ENCODE measurements around the gene GCM1. TPM values are rescaled to one million over a fixed set of nuclear protein-coding genes. Genes with fewer than 3 reads are reported as not detected.

GCM1 gene
- total and polyA plus RNA-seq, 2 donors (not counting 1 experiment from before 2014, with no cell fraction given): 0.57 to 1.5 TPM

DNA sequence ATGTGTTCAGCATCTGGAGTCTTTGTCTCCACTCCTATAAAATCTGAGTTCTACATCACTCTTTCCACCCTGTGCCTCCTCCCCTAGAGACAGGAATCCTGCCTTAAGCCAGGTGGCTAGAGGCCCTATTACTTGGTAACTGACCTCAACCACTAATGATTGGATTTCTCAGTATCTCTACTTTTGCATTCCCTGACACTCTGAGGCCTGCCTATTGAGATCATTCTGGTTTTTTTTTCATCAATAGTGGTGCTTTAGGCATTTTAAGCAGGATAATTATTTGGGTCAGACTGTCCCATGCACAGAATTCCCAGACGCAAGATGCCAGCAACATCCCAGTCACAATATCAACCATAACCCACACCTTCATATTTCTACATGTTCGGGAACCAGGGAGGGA is 3.9 kb upstream of the GCM1 start:
- ATAC-seq (ENCODE audit: low read depth) (no peak), DNase-seq (no peak)
- Histone ChIP-seq H2AFZ (ENCODE audit: insufficient read depth, low read depth, low read length, poor library complexity, severe bottlenecking) (no peak overlapping the region), H4K20me1 (ENCODE audit: control insufficient read depth, insufficient read depth, low read length, poor library complexity, severe bottlenecking) (no peaks in the 10 kb centered on the region), H3K27me3 (replicated peaks in 1 of 4; ENCODE audit: control extremely low read depth in 1 of 4, control insufficient read depth in 3 of 4, insufficient read depth in 4 of 4, low read length in 3 of 4) (peaks cover 0 to 2% (median 0%) of the 10 kb centered on the region in 4 experiments), H3K79me2 (ENCODE audit: control insufficient read depth, insufficient read depth, low read length) (no peaks in the 10 kb centered on the region), H3K4me3 (ENCODE audit: control extremely low read depth in 1 of 5, extremely low read depth in 1 of 5, insufficient read depth in 1 of 5, low read depth in 2 of 5, low read length in 4 of 5) (no peak overlapping the region), H3K9ac (ENCODE audit: low read length) (no peak overlapping the region), H3K36me3 (replicated peaks in 1 of 2; ENCODE audit: control extremely low read depth in 1 of 2, control insufficient read depth in 1 of 2, extremely low read depth in 1 of 2, insufficient read depth in 2 of 2, low read length in 1 of 2) (no peaks in the 10 kb centered on the region), H3K4me2 (replicated peaks; ENCODE audit: low read depth, low read length, poor library complexity, severe bottlenecking) (no peak overlapping the region), H3K27ac (ENCODE audit: low read length in 2 of 2) (no peak overlapping the region), H3K4me1 (ENCODE audit: control insufficient read depth in 2 of 2, insufficient read depth in 2 of 2, low read length in 2 of 2) (no peaks in the 10 kb centered on the region), H3K9me3 (ENCODE audit: control extremely low read depth in 1 of 3, control insufficient read depth in 2 of 3, insufficient read depth in 1 of 3, low read length in 2 of 3) (no peaks in the 10 kb centered on the region)
- Mint-ChIP-seq H3K27ac (no peak overlapping the region), H3K9me3 (ENCODE audit: insufficient read depth) (no peaks in the 10 kb centered on the region), H3K4me1 (no peaks in the 10 kb centered on the region), H3K4me3 (no peak overlapping the region), H3K27me3 (peaks cover 4% of the 10 kb centered on the region)
- POLR2A ChIA-PET: no interaction called here
- no peak for TF ChIP-seq EZH2 (IDR thresholded peaks at IDR 0.05; ENCODE audit: borderline replicate concordance, insufficient read depth, low read depth, low read length, poor library complexity, severe bottlenecking)
- 100% methylated on average over 1 of the region's 2 CpGs for WGBS (ENCODE audit: insufficient coverage)
- intact Hi-C loops (cut with micrococcal nuclease): no loop called here
- CTCF ChIA-PET: interaction anchor here (1.0 kb wide), 1 partner anchor 333 kb away, joined by 3 read pairs; no protein-coding TSS in a partner anchor

DNA sequence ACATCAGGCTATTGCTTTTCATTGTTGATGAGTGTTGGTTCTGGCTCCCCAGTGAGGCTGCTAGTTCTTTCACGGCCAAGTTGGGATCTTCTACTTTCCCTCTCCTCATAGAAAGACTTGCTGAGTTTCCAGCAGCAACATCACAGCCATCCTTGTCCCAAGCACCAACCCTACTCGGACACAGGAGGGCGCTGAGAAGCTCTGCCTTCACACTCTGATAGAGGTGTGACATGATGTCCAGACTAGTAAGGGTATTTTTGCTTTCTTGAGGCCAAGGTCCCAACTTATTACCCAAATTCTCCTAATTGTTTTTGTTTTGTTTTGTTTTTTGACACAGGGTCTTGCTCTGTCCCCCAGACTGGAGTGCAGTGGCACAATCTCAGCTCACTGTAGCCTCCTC is 3.0 kb upstream of the GCM1 start:
- no CpG with 5 or more reads among the region's 3 CpGs for WGBS (ENCODE audit: insufficient coverage)
- intact Hi-C loops (cut with micrococcal nuclease): no loop called here
- Mint-ChIP-seq H3K4me3 (no peak overlapping the region), H3K4me1 (no peaks in the 10 kb centered on the region), H3K9me3 (ENCODE audit: insufficient read depth) (no peaks in the 10 kb centered on the region), H3K27me3 (peaks cover 4% of the 10 kb centered on the region), H3K27ac (no peak overlapping the region)
- TF ChIP-seq, protein P1, sequence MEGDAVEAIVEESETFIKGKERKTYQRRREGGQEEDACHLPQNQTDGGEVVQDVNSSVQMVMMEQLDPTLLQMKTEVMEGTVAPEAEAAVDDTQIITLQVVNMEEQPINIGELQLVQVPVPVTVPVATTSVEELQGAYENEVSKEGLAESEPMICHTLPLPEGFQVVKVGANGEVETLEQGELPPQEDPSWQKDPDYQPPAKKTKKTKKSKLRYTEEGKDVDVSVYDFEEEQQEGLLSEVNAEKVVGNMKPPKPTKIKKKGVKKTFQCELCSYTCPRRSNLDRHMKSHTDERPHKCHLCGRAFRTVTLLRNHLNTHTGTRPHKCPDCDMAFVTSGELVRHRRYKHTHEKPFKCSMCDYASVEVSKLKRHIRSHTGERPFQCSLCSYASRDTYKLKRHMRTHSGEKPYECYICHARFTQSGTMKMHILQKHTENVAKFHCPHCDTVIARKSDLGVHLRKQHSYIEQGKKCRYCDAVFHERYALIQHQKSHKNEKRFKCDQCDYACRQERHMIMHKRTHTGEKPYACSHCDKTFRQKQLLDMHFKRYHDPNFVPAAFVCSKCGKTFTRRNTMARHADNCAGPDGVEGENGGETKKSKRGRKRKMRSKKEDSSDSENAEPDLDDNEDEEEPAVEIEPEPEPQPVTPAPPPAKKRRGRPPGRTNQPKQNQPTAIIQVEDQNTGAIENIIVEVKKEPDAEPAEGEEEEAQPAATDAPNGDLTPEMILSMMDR (IDR thresholded peaks at IDR 0.05): peak; percentile 12
- TF ChIP-seq EZH2 (IDR thresholded peaks at IDR 0.05; ENCODE audit: borderline replicate concordance, insufficient read depth, low read depth, low read length, poor library complexity, severe bottlenecking): no peak
- Histone ChIP-seq H3K36me3 (replicated peaks in 1 of 2; ENCODE audit: control extremely low read depth in 1 of 2, control insufficient read depth in 1 of 2, extremely low read depth in 1 of 2, insufficient read depth in 2 of 2, low read length in 1 of 2) (no peaks in the 10 kb centered on the region), H3K9me3 (ENCODE audit: control extremely low read depth in 1 of 3, control insufficient read depth in 2 of 3, insufficient read depth in 1 of 3, low read length in 2 of 3) (no peaks in the 10 kb centered on the region), H3K27me3 (replicated peaks in 1 of 4; ENCODE audit: control extremely low read depth in 1 of 4, control insufficient read depth in 3 of 4, insufficient read depth in 4 of 4, low read length in 3 of 4) (peaks cover 0 to 2% (median 0%) of the 10 kb centered on the region in 4 experiments), H3K4me1 (ENCODE audit: control insufficient read depth in 2 of 2, insufficient read depth in 2 of 2, low read length in 2 of 2) (no peaks in the 10 kb centered on the region), H3K4me3 (ENCODE audit: control extremely low read depth in 1 of 5, extremely low read depth in 1 of 5, insufficient read depth in 1 of 5, low read depth in 2 of 5, low read length in 4 of 5) (no peak overlapping the region), H3K27ac (ENCODE audit: low read length in 2 of 2) (no peak overlapping the region), H3K79me2 (ENCODE audit: control insufficient read depth, insufficient read depth, low read length) (no peaks in the 10 kb centered on the region), H3K4me2 (replicated peaks; ENCODE audit: low read depth, low read length, poor library complexity, severe bottlenecking) (no peak overlapping the region), H2AFZ (ENCODE audit: insufficient read depth, low read depth, low read length, poor library complexity, severe bottlenecking) (no peak overlapping the region), H3K9ac (ENCODE audit: low read length) (no peak overlapping the region), H4K20me1 (ENCODE audit: control insufficient read depth, insufficient read depth, low read length, poor library complexity, severe bottlenecking) (no peaks in the 10 kb centered on the region)
- CTCF ChIA-PET: interaction anchor here (1.0 kb wide), 2 partner anchors 333 to 334 kb away, joined by 3 read pairs; no protein-coding TSS in a partner anchor
- ATAC-seq (ENCODE audit: low read depth) (no peak), DNase-seq (no peak)
- POLR2A ChIA-PET: no interaction called here
